PFSK-1 (cell line): ENCODE results near the gene ADD1.

ENCODE experiments used
- FOXP2 ChIP-seq: optimal IDR thresholded peaks from 2 replicates; pipeline ENCODE3; 2011; ENCODE audit warnings: borderline replicate concordance, control low read depth, inconsistent platforms; ENCODE audit not compliant: insufficient read depth; ENCODE audit errors: extremely low read length, extremely low read depth
- POLR2AphosphoS5 ChIP-seq: IDR thresholded peaks from 2 replicates; pipeline ENCODE4 v1.6.1; 2012; ENCODE audit warnings: low read depth, mild to moderate bottlenecking, control low read depth, low read length, moderate library complexity
- SIN3A ChIP-seq: IDR thresholded peaks from 2 replicates; pipeline ENCODE4 v1.6.1; 2012; ENCODE audit warnings: mild to moderate bottlenecking, low read length, moderate library complexity, borderline replicate concordance; ENCODE audit not compliant: insufficient read depth
- TAF1 ChIP-seq: IDR thresholded peaks from 2 replicates; pipeline ENCODE4 v1.6.1; 2012; ENCODE audit warnings: low read length, control low read depth, borderline replicate concordance; ENCODE audit not compliant: insufficient read depth
- TF ChIP-seq, protein P1 (sequence below), 2 experiments: IDR thresholded peaks; 2 replicates each; pipeline versions ENCODE4 v1.6.1 to v1.8.0; 2011 to 2012; ENCODE audit warnings: low read depth in 2 of 2, low read length in 2 of 2, control low read depth in 1 of 2, inconsistent platforms in 1 of 2, mild to moderate bottlenecking in 1 of 2, moderate library complexity in 1 of 2; ENCODE audit not compliant: insufficient read depth in 1 of 2

ADD1 gene

GRCh38 chr4:2963966-2964471, 120.4 kb downstream of the ADD1 start:
- TF ChIP-seq SIN3A (no peak), POLR2AphosphoS5 (no peak), FOXP2 (no peak), TAF1 (no peak)
- TF ChIP-seq, protein P1, sequence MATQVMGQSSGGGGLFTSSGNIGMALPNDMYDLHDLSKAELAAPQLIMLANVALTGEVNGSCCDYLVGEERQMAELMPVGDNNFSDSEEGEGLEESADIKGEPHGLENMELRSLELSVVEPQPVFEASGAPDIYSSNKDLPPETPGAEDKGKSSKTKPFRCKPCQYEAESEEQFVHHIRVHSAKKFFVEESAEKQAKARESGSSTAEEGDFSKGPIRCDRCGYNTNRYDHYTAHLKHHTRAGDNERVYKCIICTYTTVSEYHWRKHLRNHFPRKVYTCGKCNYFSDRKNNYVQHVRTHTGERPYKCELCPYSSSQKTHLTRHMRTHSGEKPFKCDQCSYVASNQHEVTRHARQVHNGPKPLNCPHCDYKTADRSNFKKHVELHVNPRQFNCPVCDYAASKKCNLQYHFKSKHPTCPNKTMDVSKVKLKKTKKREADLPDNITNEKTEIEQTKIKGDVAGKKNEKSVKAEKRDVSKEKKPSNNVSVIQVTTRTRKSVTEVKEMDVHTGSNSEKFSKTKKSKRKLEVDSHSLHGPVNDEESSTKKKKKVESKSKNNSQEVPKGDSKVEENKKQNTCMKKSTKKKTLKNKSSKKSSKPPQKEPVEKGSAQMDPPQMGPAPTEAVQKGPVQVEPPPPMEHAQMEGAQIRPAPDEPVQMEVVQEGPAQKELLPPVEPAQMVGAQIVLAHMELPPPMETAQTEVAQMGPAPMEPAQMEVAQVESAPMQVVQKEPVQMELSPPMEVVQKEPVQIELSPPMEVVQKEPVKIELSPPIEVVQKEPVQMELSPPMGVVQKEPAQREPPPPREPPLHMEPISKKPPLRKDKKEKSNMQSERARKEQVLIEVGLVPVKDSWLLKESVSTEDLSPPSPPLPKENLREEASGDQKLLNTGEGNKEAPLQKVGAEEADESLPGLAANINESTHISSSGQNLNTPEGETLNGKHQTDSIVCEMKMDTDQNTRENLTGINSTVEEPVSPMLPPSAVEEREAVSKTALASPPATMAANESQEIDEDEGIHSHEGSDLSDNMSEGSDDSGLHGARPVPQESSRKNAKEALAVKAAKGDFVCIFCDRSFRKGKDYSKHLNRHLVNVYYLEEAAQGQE (IDR thresholded peaks at IDR 0.05; ENCODE audit: insufficient read depth in 1 of 2, low read depth in 2 of 2, low read length in 2 of 2) = no peak

GRCh38 chr4:2964706-2965258, 121.1 kb downstream of the ADD1 start:
- TF ChIP-seq TAF1 (no peak), POLR2AphosphoS5 (no peak), FOXP2 (no peak), SIN3A (no peak)
- TF ChIP-seq, protein P1 (IDR thresholded peaks at IDR 0.05; ENCODE audit: insufficient read depth in 1 of 2, low read depth in 2 of 2, low read length in 2 of 2) = no peak

DNA sequence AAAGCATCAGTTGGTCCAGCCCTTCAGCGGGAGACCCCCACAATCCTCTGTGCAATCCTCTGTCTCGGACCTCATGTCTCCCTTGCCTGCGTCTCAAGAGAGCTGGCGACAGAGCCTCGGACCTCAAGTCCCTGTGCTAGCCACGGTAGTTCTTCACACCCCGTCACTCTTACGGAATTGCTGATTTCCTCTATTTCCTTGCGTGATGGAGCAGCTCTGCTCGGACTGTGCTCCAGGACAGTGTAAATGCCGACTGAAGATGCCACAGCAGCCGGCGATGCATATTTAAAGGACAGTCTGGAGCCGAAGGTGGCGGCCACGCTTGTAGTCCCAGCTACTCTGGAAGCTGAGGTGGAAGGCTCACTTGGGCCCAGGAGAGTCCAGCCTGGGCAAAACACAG, 121.6 kb downstream of the ADD1 start:
- TF ChIP-seq, protein P1 (IDR thresholded peaks at IDR 0.05; ENCODE audit: insufficient read depth in 1 of 2, low read depth in 2 of 2, low read length in 2 of 2) = no peak
- no peak for TF ChIP-seq FOXP2
- TF ChIP-seq SIN3A = no peak
- TF ChIP-seq TAF1 = no peak
- TF ChIP-seq POLR2AphosphoS5 = no peak

GRCh38 chr4:2968381-2968780, 124.7 kb downstream of the ADD1 start:
- TF ChIP-seq FOXP2 = no peak
- no peak for TF ChIP-seq TAF1
- TF ChIP-seq, protein P1 (IDR thresholded peaks at IDR 0.05; ENCODE audit: insufficient read depth in 1 of 2, low read depth in 2 of 2, low read length in 2 of 2) = no peak
- TF ChIP-seq SIN3A = no peak

DNA sequence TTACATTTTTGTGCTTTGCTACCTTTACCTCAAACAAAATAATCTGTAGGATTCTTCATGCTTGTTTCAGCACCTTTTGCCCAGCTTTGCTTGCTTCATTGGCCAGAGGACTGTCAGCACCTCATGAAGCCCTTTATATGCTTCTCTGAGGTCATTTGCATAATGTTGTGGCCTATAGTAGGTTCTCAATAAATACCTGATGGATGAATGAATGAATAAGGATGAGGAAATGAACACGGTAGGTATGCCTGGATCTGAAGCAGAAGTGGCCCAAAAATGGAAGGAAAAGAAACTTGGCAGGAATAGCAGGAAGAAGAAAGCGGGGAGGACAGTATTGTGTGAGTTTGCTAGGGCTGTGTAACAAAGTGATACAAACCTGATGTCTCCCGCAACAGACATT, 127.6 kb downstream of the ADD1 start:
- TF ChIP-seq TAF1 (no peak), FOXP2 (no peak), POLR2AphosphoS5 (no peak), SIN3A (no peak)
- TF ChIP-seq, protein P1 (IDR thresholded peaks at IDR 0.05; ENCODE audit: insufficient read depth in 1 of 2, low read depth in 2 of 2, low read length in 2 of 2) = no peak
